GM19099 (cell line): Measurements from ENCODE around the gene UACA.

Experiments
- POLR2A ChIP-seq: IDR thresholded peaks from 3 replicates; pipeline ENCODE4 v1.6.1; 2011; ENCODE audit warnings: low read depth; ENCODE audit not compliant: insufficient read length; ENCODE audit errors: extremely low read depth

The UACA gene, protein sequence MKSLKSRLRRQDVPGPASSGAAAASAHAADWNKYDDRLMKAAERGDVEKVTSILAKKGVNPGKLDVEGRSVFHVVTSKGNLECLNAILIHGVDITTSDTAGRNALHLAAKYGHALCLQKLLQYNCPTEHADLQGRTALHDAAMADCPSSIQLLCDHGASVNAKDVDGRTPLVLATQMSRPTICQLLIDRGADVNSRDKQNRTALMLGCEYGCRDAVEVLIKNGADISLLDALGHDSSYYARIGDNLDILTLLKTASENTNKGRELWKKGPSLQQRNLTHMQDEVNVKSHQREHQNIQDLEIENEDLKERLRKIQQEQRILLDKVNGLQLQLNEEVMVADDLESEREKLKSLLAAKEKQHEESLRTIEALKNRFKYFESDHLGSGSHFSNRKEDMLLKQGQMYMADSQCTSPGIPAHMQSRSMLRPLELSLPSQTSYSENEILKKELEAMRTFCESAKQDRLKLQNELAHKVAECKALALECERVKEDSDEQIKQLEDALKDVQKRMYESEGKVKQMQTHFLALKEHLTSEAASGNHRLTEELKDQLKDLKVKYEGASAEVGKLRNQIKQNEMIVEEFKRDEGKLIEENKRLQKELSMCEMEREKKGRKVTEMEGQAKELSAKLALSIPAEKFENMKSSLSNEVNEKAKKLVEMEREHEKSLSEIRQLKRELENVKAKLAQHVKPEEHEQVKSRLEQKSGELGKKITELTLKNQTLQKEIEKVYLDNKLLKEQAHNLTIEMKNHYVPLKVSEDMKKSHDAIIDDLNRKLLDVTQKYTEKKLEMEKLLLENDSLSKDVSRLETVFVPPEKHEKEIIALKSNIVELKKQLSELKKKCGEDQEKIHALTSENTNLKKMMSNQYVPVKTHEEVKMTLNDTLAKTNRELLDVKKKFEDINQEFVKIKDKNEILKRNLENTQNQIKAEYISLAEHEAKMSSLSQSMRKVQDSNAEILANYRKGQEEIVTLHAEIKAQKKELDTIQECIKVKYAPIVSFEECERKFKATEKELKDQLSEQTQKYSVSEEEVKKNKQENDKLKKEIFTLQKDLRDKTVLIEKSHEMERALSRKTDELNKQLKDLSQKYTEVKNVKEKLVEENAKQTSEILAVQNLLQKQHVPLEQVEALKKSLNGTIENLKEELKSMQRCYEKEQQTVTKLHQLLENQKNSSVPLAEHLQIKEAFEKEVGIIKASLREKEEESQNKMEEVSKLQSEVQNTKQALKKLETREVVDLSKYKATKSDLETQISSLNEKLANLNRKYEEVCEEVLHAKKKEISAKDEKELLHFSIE (N-terminal part only)

DNA sequence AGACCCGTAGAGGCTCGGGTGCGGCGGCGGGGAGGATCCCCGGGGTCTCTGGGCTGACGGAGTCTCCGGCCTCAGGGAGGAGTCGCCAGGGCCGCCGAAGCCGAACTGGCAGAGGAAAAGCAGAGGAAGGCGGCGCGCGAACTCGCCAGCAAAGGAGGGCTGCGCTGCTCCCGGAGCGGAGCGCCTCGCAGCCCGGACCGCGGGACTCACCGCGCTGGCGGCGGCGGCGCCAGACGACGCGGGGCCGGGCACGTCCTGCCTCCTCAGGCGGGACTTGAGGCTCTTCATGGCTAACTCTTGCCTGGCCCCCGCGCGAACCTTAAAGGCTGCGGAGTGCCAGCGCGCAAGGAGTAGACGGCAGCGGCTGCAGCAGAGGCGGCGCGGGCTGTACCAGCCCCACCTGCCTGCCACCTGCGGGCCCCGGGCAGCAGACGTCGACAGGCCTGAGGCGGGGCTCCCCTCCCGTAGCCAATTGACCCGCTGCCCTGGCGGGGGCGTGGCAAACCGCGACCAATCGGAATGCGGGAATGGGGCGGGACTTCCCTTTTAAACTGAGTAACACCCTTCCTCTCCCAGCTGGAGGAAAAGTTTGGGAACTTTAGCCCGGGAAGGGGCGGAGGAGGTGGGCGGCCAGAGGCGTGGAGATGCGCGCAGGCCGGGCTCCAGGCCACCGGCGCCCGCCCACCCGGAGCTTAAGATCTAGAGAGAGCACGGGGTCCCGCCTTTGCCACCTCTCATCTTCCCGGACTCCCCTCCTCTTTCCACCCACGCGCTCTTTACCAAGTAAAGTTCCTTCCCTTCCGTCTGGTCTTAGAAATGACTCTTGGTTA is at the start of gene UACA:
UACA (minus strand) TSS at position 439 of the 830 bp plus-strand sequence; CDS start at position 288, 151 bp downstream.
- TF ChIP-seq POLR2A: no peak

DNA sequence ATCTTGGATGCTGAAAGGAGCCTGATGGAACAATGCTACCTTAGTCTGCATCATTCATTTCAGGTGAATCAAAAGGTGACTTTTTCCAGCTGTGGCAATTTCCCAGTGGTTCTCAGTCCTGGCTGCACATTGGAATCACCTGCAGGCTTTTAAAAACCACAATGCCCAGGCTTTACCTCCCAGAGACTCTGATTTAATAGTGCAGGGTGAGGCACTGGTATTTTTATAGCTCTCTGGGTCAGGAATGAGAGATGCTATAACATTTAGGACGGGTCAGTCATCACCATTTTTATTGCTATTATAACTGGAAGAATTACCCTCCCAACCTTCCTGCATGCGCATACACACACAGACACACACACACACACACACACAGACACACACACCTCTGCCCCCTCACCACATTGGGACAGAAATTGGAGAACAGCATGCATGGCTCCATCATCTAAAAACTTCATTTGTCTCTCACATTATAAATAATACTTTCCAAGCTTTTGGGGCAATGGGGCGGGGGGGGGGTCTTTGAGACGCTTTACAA is 49.5 kb upstream of the UACA start:
- no peak for TF ChIP-seq POLR2A

DNA sequence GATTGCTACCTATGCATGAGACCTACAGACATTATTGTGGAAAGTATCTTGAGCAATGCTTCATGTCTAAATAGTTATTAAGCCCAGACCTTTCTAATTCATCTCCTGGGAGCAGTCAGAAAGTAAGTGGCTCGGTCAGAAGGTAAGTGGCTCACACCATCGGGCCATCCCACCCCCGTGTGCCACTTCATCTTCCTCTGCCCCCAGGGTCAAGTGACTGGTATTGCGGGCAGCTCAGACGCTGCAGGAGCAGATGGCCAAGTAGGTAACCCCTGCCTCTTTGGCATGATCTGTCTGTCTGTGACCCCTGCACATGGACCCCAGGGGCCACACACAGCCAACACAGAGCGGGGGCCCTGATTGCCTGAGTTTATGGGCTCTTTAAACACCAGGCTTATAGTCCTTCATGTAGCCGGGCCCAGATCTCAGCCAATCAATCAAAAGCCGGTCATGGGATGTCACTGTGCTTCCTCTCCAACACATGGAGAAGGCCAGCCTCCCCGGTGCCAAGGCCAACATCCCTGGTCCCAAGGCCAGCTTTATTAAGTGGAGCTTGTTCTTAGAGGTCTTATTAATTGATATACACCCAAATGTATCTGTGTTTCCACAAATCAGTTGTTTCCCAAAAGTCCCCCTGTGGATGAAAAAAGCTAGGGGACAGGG is 47.7 kb upstream of the UACA start:
- TF ChIP-seq POLR2A: no peak

DNA sequence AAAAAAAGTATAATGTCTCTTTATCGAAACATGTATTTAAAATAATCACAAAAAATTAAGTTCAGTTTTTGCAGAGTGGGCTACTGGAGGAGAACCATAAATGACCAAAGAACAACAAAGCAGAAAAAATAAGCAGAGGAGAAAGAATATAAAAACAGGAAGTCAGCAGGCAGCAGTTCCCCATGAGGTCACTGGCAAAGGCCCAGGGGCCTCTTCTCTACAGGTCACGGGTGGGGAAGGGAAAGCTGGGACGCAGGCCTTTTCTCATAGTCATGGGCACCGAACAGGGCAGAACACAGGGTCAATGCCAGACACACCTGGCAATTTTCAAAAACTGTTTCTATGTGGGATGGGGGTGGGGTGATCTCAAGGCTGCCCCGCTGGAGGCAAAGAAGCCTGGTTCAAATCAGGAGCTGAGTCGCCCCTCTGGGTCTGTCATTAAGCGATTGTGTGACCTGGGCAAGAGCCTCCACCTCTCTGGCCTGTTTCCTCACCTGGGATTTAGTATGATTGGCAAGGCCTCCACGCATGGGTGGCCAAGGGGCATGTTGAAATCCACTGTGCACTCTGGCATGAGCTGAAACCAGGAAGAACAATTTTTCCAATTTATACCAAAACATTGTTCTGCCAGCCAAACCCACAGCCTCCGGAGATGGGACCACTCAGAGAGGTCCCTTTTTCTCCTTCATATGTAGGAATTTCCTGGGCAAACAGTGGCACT is 43.8 kb upstream of the UACA start:
- TF ChIP-seq POLR2A: no peak

DNA sequence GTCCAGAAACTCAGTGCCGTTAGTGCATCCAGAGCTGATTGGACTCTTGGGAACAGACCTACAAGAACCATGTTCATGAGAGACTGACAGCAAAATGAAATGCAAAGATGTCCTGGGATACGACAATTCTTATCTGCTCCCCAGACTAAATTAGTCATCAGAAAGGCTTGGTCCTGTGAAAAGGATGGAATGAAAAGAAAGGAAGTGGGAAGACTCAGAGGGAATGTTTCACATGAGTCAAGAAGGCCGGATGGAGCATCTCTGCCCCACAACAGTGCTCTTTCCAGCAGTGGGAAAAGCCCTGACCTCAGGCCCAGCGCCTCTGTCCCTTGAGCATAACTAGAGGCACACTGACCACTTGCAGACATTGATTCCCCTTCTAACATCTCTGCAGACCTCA is 39.3 kb upstream of the UACA start:
- TF ChIP-seq POLR2A: no peak

DNA sequence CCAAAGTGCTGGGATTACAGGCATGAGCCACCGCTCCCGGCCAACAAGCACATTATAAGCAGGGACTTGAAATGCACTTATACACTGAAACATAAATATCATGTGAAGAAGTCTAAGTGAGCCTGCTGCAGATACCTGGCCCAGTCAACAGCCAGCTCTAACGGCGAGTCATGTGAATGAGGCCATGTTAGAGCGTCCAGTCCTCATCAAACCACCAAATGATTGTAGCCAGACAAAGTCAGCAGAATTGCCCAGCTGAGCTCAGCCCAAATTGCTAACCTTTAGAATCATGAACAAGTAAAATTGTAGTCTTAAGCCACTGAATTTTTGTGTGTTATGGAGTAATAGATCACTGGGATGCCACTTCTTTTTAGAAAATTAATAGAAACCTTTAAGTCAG is 37.8 kb upstream of the UACA start:
- TF ChIP-seq POLR2A: no peak

DNA sequence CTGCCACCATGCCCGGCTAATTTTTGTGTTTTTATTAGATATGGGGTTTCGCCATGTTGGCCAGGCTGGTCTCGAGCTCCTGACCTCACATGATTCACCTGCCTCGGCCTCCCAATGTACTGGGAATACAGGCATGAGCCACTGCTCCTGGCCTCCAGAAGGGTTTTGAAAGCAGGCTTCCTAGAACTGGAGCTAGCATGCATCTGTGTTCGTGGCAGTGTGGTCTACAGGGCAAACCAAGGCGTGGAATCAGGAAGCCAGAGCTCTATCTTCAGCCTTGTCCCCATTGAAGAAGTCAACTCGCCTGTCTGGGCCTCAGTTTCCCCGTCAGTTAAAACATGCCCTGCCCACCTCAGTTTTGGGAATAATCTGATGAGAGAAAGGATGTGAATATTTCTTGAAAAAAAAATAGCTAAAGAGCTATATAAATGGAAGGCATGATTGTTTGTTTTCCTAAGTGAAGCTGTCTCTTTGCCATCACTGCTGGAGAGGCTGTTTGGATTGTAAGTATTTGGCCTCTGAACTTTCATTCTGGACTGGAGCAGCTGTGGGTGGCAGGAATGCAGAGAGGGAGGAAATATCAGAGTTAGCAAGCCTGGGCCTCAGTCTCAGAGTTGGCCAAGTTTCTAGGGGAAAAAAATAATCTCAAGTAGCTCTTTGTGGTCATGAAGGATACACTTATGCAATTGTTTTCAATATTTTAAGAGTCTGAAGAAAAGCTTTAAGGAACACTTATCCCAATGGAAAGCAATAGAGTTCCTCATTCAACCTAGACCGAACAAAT is 36.5 kb upstream of the UACA start:
- no peak for TF ChIP-seq POLR2A

DNA sequence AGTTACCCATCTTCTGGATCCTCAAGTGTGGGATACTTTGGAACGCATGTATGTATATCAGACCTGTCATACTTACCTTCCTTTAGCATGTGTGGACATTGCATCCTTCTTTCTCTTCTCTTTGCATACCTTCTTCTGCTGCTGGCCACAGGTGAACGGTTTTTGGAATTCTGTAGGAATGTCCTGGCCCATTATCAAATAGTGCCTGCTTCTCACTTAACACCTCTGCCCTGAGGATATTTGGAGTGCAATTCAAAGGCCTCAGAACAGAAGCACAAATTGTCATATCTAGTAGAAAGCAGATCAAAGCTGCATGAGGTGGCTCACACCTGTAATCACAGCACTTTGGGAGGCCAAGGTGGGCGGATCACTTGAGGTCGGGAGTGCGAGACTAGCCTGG is 34.1 kb upstream of the UACA start:
- no peak for TF ChIP-seq POLR2A

DNA sequence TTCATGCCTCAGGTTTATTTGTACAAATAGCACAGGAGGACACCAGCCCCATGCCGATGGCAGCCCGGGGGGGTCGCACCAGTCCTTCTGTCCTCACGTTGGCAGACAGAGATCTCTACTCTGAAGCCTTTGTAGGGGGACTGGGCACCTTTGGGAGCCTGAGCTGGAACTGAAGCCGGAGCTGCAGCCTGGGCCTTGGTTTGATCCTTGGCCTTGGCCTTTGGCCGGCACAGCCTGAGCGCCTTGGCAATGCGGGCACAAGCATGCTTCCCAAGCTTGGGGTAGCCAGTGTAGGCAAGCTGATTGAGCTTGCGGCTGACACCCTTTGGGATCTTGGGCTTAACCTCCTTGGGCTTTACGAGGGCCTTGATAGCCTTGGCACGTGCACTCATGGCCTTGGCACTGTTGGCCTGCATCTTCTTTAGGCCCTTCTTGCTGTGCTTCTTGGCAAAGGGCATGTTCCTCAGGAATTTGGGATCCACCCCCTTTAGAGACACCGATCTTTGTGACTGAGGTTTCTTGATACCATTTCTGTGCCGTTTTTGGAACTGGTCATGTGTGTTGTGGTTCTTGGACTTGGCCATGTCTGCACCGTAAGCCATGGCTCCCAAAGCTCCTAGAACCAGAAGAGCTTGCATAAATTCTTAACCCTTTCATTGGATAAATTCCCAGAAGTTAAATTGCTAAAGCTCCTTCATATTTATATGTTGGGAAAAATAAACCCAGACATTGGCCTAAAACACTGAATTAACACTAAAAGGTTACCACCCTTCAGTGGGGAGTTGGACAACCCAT is 33.4 kb upstream of the UACA start:
- no peak for TF ChIP-seq POLR2A

DNA sequence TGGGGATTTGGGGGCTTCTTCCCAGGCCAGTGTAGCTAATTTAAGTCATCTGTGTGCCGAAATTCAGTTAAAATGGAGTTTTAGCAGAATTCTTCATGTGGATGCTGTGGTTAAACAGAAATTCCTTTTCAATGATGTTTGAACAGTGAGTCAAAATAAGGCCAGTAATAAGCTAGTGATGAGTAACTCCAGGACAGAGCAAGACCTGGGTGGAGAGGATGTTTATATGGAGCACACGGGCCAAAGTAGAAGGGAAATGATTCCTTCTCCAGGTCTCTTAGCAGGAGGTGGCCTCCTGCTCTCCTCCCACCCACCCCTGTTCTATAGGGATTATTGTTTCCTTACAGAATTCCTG is 31.9 kb upstream of the UACA start:
- TF ChIP-seq POLR2A: no peak

DNA sequence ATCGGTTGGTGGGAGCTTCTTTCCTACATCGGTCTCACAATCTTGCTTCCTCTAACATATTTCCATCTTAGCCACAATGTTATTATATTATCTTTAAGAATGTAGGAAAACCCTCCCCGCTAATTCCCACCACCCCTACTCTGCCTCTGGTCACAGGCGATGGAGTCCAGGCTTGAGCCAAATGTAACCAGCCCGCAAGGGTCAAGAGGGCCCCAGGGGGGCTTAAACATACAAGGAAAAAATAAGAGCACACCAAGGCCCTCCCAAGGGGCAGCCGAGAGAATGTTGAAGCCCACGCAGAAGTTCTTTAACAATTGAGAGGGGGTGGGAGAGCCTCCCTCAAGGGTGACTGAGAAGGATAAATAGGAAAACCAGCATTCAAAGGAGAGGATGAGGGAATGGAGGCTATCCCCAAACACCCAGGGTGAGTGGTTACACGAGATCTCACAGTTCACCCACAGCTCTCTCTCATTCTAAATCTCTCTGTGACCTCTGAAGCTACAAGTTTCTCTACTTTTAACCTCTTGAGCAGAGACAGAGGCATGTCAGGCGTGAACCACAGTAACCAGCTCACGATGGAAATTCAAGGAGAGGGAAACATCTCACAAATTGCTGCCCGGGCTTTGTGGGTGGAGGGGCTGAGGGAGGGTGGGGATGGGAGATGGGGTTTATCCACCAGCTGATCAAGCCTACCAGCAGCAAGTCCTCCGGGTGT is 31.4 kb upstream of the UACA start:
- no peak for TF ChIP-seq POLR2A
